ENCODE results near the gene PTPRD.

The PTPRD gene

GRCh38 chr9:8917956-8918739 lies 1694.7 kb downstream of the PTPRD start (continued):
- no peak for TF ChIP-seq ZNF280C (tag by site-specific recombination; IDR thresholded peaks at IDR 0.05)
- no peak for TF ChIP-seq ZNF792 (tag by site-specific recombination; IDR thresholded peaks at IDR 0.05)

GRCh38 chr9:8916771-8917170 lies 1696.0 kb downstream of the PTPRD start:
- H3K4me1 ChIP-seq (ENCODE audit: control insufficient read depth, insufficient read depth, low read length): no peaks in the 10 kb centered on the region
- H3K36me3 ChIP-seq (ENCODE audit: control insufficient read depth in 2 of 2, insufficient read depth in 1 of 2, low read length in 2 of 2): no peaks in the 10 kb centered on the region
- H3K27ac ChIP-seq (ENCODE audit: extremely low read depth, low read depth, low read length): no peak overlapping the region
- ChIA-PET CTCF (no interaction called here), POLR2A (no interaction called here)
- H3K4me3 ChIP-seq (ENCODE audit: low read depth, low read length): no peak overlapping the region
- TF ChIP-seq ZBTB26 (tag by site-specific recombination; optimal IDR thresholded peaks at IDR 0.05): no peak
- no peak for TF ChIP-seq ZNF701 (tag by site-specific recombination; IDR thresholded peaks at IDR 0.05)
- TF ChIP-seq ELK4 (IDR thresholded peaks at IDR 0.05; ENCODE audit: borderline replicate concordance, low read depth, low read length): no peak
- TF ChIP-seq PRDM1 (tag by site-specific recombination; IDR thresholded peaks at IDR 0.05): no peak
- TF ChIP-seq ZBTB49 (tag by site-specific recombination; IDR thresholded peaks at IDR 0.05; ENCODE audit: low read depth): no peak
- no peak for TF ChIP-seq ZNF26 (tag by site-specific recombination; IDR thresholded peaks at IDR 0.05)
- TF ChIP-seq TCF7L2 (IDR thresholded peaks at IDR 0.05; ENCODE audit: borderline replicate concordance, low read depth, low read length): no peak
- TF ChIP-seq MZF1 (tag by site-specific recombination; IDR thresholded peaks at IDR 0.05; ENCODE audit: borderline replicate concordance): no peak
- no peak for TF ChIP-seq ZNF140 (tag by site-specific recombination; IDR thresholded peaks at IDR 0.05)
- H3K9me3 ChIP-seq (ENCODE audit: control insufficient read depth, insufficient read depth, low read depth, low read length): no peaks in the 10 kb centered on the region

- no peaks in the 10 kb centered on the region for H3K9me3 ChIP-seq (ENCODE audit: control insufficient read depth, insufficient read depth, low read depth, low read length)
- CTCF ChIA-PET: interaction anchor here (0.6 to 1.7 kb wide), 3 partner anchors 12 to 492 kb away, joined by 3 to 14 read pairs (median 5); no protein-coding TSS in a partner anchor
- POLR2A ChIA-PET: no interaction called here
- H3K4me3 ChIP-seq (ENCODE audit: low read depth, low read length): no peak overlapping the region
- no peaks in the 10 kb centered on the region for H3K36me3 ChIP-seq (ENCODE audit: control insufficient read depth in 2 of 2, insufficient read depth in 1 of 2, low read length in 2 of 2)
- no peak overlapping the region for H3K27ac ChIP-seq (ENCODE audit: extremely low read depth, low read depth, low read length)
- no peaks in the 10 kb centered on the region for H3K4me1 ChIP-seq (ENCODE audit: control insufficient read depth, insufficient read depth, low read length)
- TF ChIP-seq ZNF169 (tag by site-specific recombination; IDR thresholded peaks at IDR 0.05): no peak
- no peak for TF ChIP-seq GLI2 (tag by site-specific recombination; IDR thresholded peaks at IDR 0.05; ENCODE audit: borderline replicate concordance, low read depth)
- TF ChIP-seq RBAK (tag by site-specific recombination; IDR thresholded peaks at IDR 0.05): no peak
- TF ChIP-seq PATZ1 (tag by site-specific recombination; IDR thresholded peaks at IDR 0.05): no peak
- TF ChIP-seq KLF9 (tag by site-specific recombination; IDR thresholded peaks at IDR 0.05; ENCODE audit: low read depth): no peak
- no peak for TF ChIP-seq ZNF776 (tag by site-specific recombination; IDR thresholded peaks at IDR 0.05; ENCODE audit: borderline replicate concordance)
- no peak for TF ChIP-seq ZNF660 (tag by site-specific recombination; IDR thresholded peaks at IDR 0.05)
- TF ChIP-seq ZNF747 (tag by site-specific recombination; IDR thresholded peaks at IDR 0.05): no peak
- no peak for TF ChIP-seq ZBTB7A (tag by site-specific recombination; IDR thresholded peaks at IDR 0.05; ENCODE audit: low read depth)
- TF ChIP-seq GLIS1 (tag by site-specific recombination; IDR thresholded peaks at IDR 0.05): no peak
- no peak for TF ChIP-seq KLF16 (tag by site-specific recombination; IDR thresholded peaks at IDR 0.05)
These were observed 1704.9 kb downstream of the PTPRD start for GRCh38 chr9:8907868-8908267.
